ENCODE measurements around the gene COL9A3. TPM values are rescaled to one million over a fixed set of nuclear protein-coding genes. Genes with fewer than 3 reads are reported as not detected.

Gene COL9A3
- polyA plus RNA-seq, 4 donors = 3.4 to 12.7 (median 5.9) TPM

GRCh38 chr20:62885896-62886708, 69.3 kb downstream of the COL9A3 start:
- no peaks in the 10 kb centered on the region for H3K9me3 ChIP-seq (ENCODE audit: control insufficient read depth in 2 of 2, insufficient read depth in 1 of 2, low read depth in 1 of 2, low read length in 1 of 2)
- WGBS, 3 donors = 66 to 78% (median 75%) methylated on average over 23 of the region's 23 CpGs
- no peaks in the 10 kb centered on the region for H3K4me1 ChIP-seq (ENCODE audit: control insufficient read depth in 3 of 3, insufficient read depth in 2 of 3, low read depth in 1 of 3, low read length in 2 of 3)
- no peak for FAIRE-seq
- DNase-seq = no peak
- H3K27ac ChIP-seq (ENCODE audit: low read depth in 1 of 3, low read length in 2 of 3) = peak overlapping the region in 1 of 3 donors; percentile 57
- no peak overlapping the region for H3K4me3 ChIP-seq (ENCODE audit: low read depth in 1 of 3, low read length in 3 of 3)
- no peaks in the 10 kb centered on the region for H3K27me3 ChIP-seq (ENCODE audit: control insufficient read depth in 3 of 3, insufficient read depth in 3 of 3, low read length in 3 of 3)
- peaks cover 22 to 60% (median 26%) of the 10 kb centered on the region in 3 donors for H3K36me3 ChIP-seq (ENCODE audit: control insufficient read depth in 3 of 3, insufficient read depth in 2 of 3, low read depth in 1 of 3, low read length in 3 of 3)

GRCh38 chr20:62886709-62887058, 69.8 kb downstream of the COL9A3 start:
- Histone ChIP-seq H3K4me1 (ENCODE audit: control insufficient read depth in 3 of 3, insufficient read depth in 2 of 3, low read depth in 1 of 3, low read length in 2 of 3) (no peaks in the 10 kb centered on the region), H3K36me3 (ENCODE audit: control insufficient read depth in 3 of 3, insufficient read depth in 2 of 3, low read depth in 1 of 3, low read length in 3 of 3) (peaks cover 23 to 60% (median 29%) of the 10 kb centered on the region in 3 donors), H3K4me3 (ENCODE audit: low read depth in 1 of 3, low read length in 3 of 3) (no peak overlapping the region), H3K9me3 (ENCODE audit: control insufficient read depth in 2 of 2, insufficient read depth in 1 of 2, low read depth in 1 of 2, low read length in 1 of 2) (no peaks in the 10 kb centered on the region), H3K27me3 (ENCODE audit: control insufficient read depth in 3 of 3, insufficient read depth in 3 of 3, low read length in 3 of 3) (no peaks in the 10 kb centered on the region), H3K27ac (ENCODE audit: low read depth in 1 of 3, low read length in 2 of 3) (peak overlapping the region in 1 of 3 donors; percentile 45)
- FAIRE-seq (no peak), DNase-seq (no peak)
- 69 to 78% (median 72%) methylated on average over 7 of the region's 7 CpGs for WGBS, 3 donors

GRCh38 chr20:62887152-62887859, 70.5 kb downstream of the COL9A3 start:
- Histone ChIP-seq H3K27me3 (ENCODE audit: control insufficient read depth in 3 of 3, insufficient read depth in 3 of 3, low read length in 3 of 3) (no peaks in the 10 kb centered on the region), H3K36me3 (ENCODE audit: control insufficient read depth in 3 of 3, insufficient read depth in 2 of 3, low read depth in 1 of 3, low read length in 3 of 3) (peaks cover 26 to 58% (median 34%) of the 10 kb centered on the region in 3 donors), H3K27ac (ENCODE audit: low read depth in 1 of 3, low read length in 2 of 3) (peak overlapping the region in 1 of 3 donors; percentile 45), H3K9me3 (ENCODE audit: control insufficient read depth in 2 of 2, insufficient read depth in 1 of 2, low read depth in 1 of 2, low read length in 1 of 2) (no peaks in the 10 kb centered on the region), H3K4me1 (ENCODE audit: control insufficient read depth in 3 of 3, insufficient read depth in 2 of 3, low read depth in 1 of 3, low read length in 2 of 3) (no peaks in the 10 kb centered on the region), H3K4me3 (ENCODE audit: low read depth in 1 of 3, low read length in 3 of 3) (no peak overlapping the region)
- DNase-seq (peak in 1 of 2 donors; percentile 83), FAIRE-seq (no peak)
- 12 to 56% (median 46%) methylated on average over 13 of the region's 13 CpGs for WGBS, 3 donors

- 80 to 83% (median 81%) methylated on average over 7 of the region's 7 CpGs for WGBS, 3 donors
- no peaks in the 10 kb centered on the region for H3K27me3 ChIP-seq (ENCODE audit: control insufficient read depth in 3 of 3, insufficient read depth in 3 of 3, low read length in 3 of 3)
- no peaks in the 10 kb centered on the region for H3K9me3 ChIP-seq (ENCODE audit: control insufficient read depth in 2 of 2, insufficient read depth in 1 of 2, low read depth in 1 of 2, low read length in 1 of 2)
- H3K27ac ChIP-seq (ENCODE audit: low read depth in 1 of 3, low read length in 2 of 3) = no peak overlapping the region
- H3K4me1 ChIP-seq (ENCODE audit: control insufficient read depth in 3 of 3, insufficient read depth in 2 of 3, low read depth in 1 of 3, low read length in 2 of 3) = no peaks in the 10 kb centered on the region
- FAIRE-seq (no peak), DNase-seq (no peak)
- H3K4me3 ChIP-seq (ENCODE audit: low read depth in 1 of 3, low read length in 3 of 3) = no peak overlapping the region
- peaks cover 28 to 63% (median 39%) of the 10 kb centered on the region in 3 donors for H3K36me3 ChIP-seq (ENCODE audit: control insufficient read depth in 3 of 3, insufficient read depth in 2 of 3, low read depth in 1 of 3, low read length in 3 of 3)
Observed at GRCh38 chr20:62887860-62888239, 71.0 kb downstream of the COL9A3 start.

GRCh38 chr20:62888406-62888805, 71.6 kb downstream of the COL9A3 start:
- Histone ChIP-seq H3K9me3 (ENCODE audit: control insufficient read depth in 2 of 2, insufficient read depth in 1 of 2, low read depth in 1 of 2, low read length in 1 of 2) (no peaks in the 10 kb centered on the region), H3K27me3 (ENCODE audit: control insufficient read depth in 3 of 3, insufficient read depth in 3 of 3, low read length in 3 of 3) (no peaks in the 10 kb centered on the region), H3K4me3 (ENCODE audit: low read depth in 1 of 3, low read length in 3 of 3) (no peak overlapping the region), H3K36me3 (ENCODE audit: control insufficient read depth in 3 of 3, insufficient read depth in 2 of 3, low read depth in 1 of 3, low read length in 3 of 3) (peaks cover 28 to 66% (median 43%) of the 10 kb centered on the region in 3 donors), H3K27ac (ENCODE audit: low read depth in 1 of 3, low read length in 2 of 3) (no peak overlapping the region), H3K4me1 (ENCODE audit: control insufficient read depth in 3 of 3, insufficient read depth in 2 of 3, low read depth in 1 of 3, low read length in 2 of 3) (no peaks in the 10 kb centered on the region)
- WGBS, 3 donors = 92 to 95% (median 95%) methylated on average over 16 of the region's 16 CpGs
- FAIRE-seq (no peak), DNase-seq (no peak)

GRCh38 chr20:62888910-62889309, 72.1 kb downstream of the COL9A3 start:
- DNase-seq (no peak), FAIRE-seq (no peak)
- Histone ChIP-seq H3K4me3 (ENCODE audit: low read depth in 1 of 3, low read length in 3 of 3) (no peak overlapping the region), H3K4me1 (ENCODE audit: control insufficient read depth in 3 of 3, insufficient read depth in 2 of 3, low read depth in 1 of 3, low read length in 2 of 3) (no peaks in the 10 kb centered on the region), H3K36me3 (ENCODE audit: control insufficient read depth in 3 of 3, insufficient read depth in 2 of 3, low read depth in 1 of 3, low read length in 3 of 3) (peaks cover 30 to 71% (median 47%) of the 10 kb centered on the region in 3 donors), H3K27me3 (ENCODE audit: control insufficient read depth in 3 of 3, insufficient read depth in 3 of 3, low read length in 3 of 3) (no peaks in the 10 kb centered on the region), H3K27ac (ENCODE audit: low read depth in 1 of 3, low read length in 2 of 3) (no peak overlapping the region), H3K9me3 (ENCODE audit: control insufficient read depth in 2 of 2, insufficient read depth in 1 of 2, low read depth in 1 of 2, low read length in 1 of 2) (no peaks in the 10 kb centered on the region)
- WGBS, 3 donors = 66 to 88% (median 76%) methylated on average over 16 to 17 of the region's 17 CpGs

GRCh38 chr20:62889411-62889810, 72.6 kb downstream of the COL9A3 start:
- Histone ChIP-seq H3K4me3 (ENCODE audit: low read depth in 1 of 3, low read length in 3 of 3) (no peak overlapping the region), H3K36me3 (ENCODE audit: control insufficient read depth in 3 of 3, insufficient read depth in 2 of 3, low read depth in 1 of 3, low read length in 3 of 3) (peaks cover 35 to 76% (median 52%) of the 10 kb centered on the region in 3 donors), H3K27ac (ENCODE audit: low read depth in 1 of 3, low read length in 2 of 3) (no peak overlapping the region), H3K4me1 (ENCODE audit: control insufficient read depth in 3 of 3, insufficient read depth in 2 of 3, low read depth in 1 of 3, low read length in 2 of 3) (no peaks in the 10 kb centered on the region), H3K27me3 (ENCODE audit: control insufficient read depth in 3 of 3, insufficient read depth in 3 of 3, low read length in 3 of 3) (no peaks in the 10 kb centered on the region), H3K9me3 (ENCODE audit: control insufficient read depth in 2 of 2, insufficient read depth in 1 of 2, low read depth in 1 of 2, low read length in 1 of 2) (no peaks in the 10 kb centered on the region)
- WGBS, 3 donors = 89 to 91% (median 90%) methylated on average over 8 of the region's 8 CpGs
- FAIRE-seq (no peak), DNase-seq (no peak)

GRCh38 chr20:62889871-62890270, 73.0 kb downstream of the COL9A3 start:
- Histone ChIP-seq H3K36me3 (ENCODE audit: control insufficient read depth in 3 of 3, insufficient read depth in 2 of 3, low read depth in 1 of 3, low read length in 3 of 3) (peaks cover 39 to 81% (median 52%) of the 10 kb centered on the region in 3 donors), H3K9me3 (ENCODE audit: control insufficient read depth in 2 of 2, insufficient read depth in 1 of 2, low read depth in 1 of 2, low read length in 1 of 2) (no peaks in the 10 kb centered on the region), H3K4me3 (ENCODE audit: low read depth in 1 of 3, low read length in 3 of 3) (no peak overlapping the region), H3K27me3 (ENCODE audit: control insufficient read depth in 3 of 3, insufficient read depth in 3 of 3, low read length in 3 of 3) (no peaks in the 10 kb centered on the region), H3K4me1 (ENCODE audit: control insufficient read depth in 3 of 3, insufficient read depth in 2 of 3, low read depth in 1 of 3, low read length in 2 of 3) (no peaks in the 10 kb centered on the region), H3K27ac (ENCODE audit: low read depth in 1 of 3, low read length in 2 of 3) (no peak overlapping the region)
- no peak for DNase-seq
- no peak for FAIRE-seq
- 83 to 93% (median 91%) methylated on average over 9 of the region's 9 CpGs for WGBS, 3 donors
